OCI-LY1 (cell line): ENCODE data around the gene S100A14.

Experiments used
- EZH2 ChIP-seq: fragments of 200-600 bp; sonication (generic), shearing (Covaris generic); IDR thresholded peaks from 2 replicates; pipeline ENCODE4 v1.8.0; 2017; ENCODE audit warnings: borderline replicate concordance, mixed run types, mild to moderate bottlenecking, antibody characterized with exemption, low read length, moderate library complexity, mixed read lengths
- TF ChIP-seq, protein P1 (sequence below): fragments of 200-600 bp; sonication (generic), shearing (Covaris generic); IDR thresholded peaks from 2 replicates; pipeline ENCODE4 v1.5.1; 2017; ENCODE audit warnings: mild to moderate bottlenecking, antibody characterized with exemption, low read length, moderate library complexity, mixed read lengths

DNA sequence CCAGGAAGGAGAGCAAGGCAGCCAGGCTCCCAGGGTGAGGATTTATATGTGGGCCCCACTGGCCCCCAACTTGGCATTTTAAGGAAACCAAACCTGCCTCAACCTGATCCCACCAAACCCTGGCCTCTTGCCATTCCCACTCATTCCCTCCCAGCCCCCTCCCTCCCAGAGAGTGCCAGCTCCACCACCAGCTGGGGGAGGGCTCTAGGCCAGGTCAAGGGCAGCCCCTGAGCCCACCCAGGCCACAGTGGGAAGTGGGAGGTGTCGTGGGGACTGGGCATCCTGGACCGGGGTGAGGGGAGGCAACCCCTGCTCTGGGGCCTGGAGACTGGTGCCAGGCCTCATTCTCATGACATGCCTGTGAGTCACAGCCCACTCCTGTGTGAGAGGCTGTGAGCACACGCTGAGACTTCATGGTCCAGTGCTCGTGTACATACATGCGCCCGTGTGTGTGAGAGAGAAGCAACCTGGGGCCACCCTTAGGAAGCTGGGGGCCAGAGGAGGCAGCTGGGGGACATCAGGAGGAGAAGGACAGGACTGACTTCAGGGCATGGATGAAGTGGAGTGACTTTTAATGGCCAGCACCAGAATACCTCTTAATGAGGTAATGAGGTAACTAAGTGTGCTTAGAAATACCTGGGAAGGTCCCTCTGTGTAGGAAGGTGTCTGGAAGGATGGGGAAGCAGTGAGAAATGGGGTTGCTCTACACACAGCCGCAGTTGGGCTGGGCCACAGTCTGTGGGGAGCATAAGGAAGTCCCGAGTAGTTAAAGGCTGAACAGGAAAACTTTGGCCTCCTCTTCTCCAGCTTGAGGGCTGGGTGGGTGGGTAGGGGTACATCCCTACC lies 50.4 kb downstream of the S100A14 start, which contains the start of gene S100A2:
- TF ChIP-seq, protein P1, sequence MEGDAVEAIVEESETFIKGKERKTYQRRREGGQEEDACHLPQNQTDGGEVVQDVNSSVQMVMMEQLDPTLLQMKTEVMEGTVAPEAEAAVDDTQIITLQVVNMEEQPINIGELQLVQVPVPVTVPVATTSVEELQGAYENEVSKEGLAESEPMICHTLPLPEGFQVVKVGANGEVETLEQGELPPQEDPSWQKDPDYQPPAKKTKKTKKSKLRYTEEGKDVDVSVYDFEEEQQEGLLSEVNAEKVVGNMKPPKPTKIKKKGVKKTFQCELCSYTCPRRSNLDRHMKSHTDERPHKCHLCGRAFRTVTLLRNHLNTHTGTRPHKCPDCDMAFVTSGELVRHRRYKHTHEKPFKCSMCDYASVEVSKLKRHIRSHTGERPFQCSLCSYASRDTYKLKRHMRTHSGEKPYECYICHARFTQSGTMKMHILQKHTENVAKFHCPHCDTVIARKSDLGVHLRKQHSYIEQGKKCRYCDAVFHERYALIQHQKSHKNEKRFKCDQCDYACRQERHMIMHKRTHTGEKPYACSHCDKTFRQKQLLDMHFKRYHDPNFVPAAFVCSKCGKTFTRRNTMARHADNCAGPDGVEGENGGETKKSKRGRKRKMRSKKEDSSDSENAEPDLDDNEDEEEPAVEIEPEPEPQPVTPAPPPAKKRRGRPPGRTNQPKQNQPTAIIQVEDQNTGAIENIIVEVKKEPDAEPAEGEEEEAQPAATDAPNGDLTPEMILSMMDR: no peak
- no peak for TF ChIP-seq EZH2
